Glomerular endothelial cell (primary cell): ENCODE measurements around the gene GLYATL1B. TPM values are rescaled to one million over a fixed set of nuclear protein-coding genes. Genes with fewer than 3 reads are reported as not detected.

Experiments
- DNase-seq: peaks from one replicate; pipeline ENCODE4 v3.0.0-alpha.2; 2011; ENCODE audit warnings: low read depth, low spot score; ENCODE audit errors: extremely low read depth
- total RNA-seq: library from RNA; depleted of rRNA; stranded (reverse); fragments of >200 nt; gene quantifications from 2 replicates; pipeline ENCODE4 v1.2.3, GENCODE V29; 2015

Gene GLYATL1B
- total RNA-seq, 1 donor from 2014 or later: not detected

GRCh38 chr11:59142530-59143507, 56.7 kb downstream of the GLYATL1B start, which contains the start of gene FAM111A:
FAM111A (plus strand) TSS chr11:59142856; CDS start chr11:59148873, 6,017 bp downstream.
- DNase-seq: peak; percentile 62

- no peak for DNase-seq
Observed at GRCh38 chr11:59144096-59144495, 58.0 kb downstream of the GLYATL1B start.

Other genes with a start within 250 kb of the GLYATL1B start
- gene GLYATL2, start 241.6 kb upstream of the GLYATL1B start, total RNA-seq: not detected in 2 replicates
- gene GLYATL1, start 146.8 kb upstream of the GLYATL1B start, total RNA-seq: not detected in 2 replicates
- 2.2 and 5.6 TPM in 2 replicates for gene FAM111B, start 20.9 kb downstream of the GLYATL1B start, total RNA-seq
- gene FAM111A, start 56.5 kb downstream of the GLYATL1B start, total RNA-seq: 23.3 and 41.9 TPM in 2 replicates
- gene DTX4, start 85.8 kb downstream of the GLYATL1B start, total RNA-seq: 1.2 and 1.8 TPM in 2 replicates
- gene MPEG1, start 126.6 kb downstream of the GLYATL1B start, total RNA-seq: not detected in 2 replicates